Progenitor cell of endocrine pancreas (in vitro differentiated cells): Measurements from ENCODE around the gene SOBP. TPM values are rescaled to one million over a fixed set of nuclear protein-coding genes. Genes with fewer than 3 reads are reported as not detected.

ENCODE experiments used
- DNase-seq: peaks from one replicate; pipeline ENCODE4 v3.0.0; 2021; ENCODE audit warnings: low spot score; ENCODE audit not compliant: unreplicated experiment
- H3K27ac Mint-ChIP-seq: 2 replicates; pipeline ENCODE4 v1.8.0; 2021; ENCODE audit warnings: mild to moderate bottlenecking, moderate library complexity, mixed read lengths
- H3K27me3 Mint-ChIP-seq: 2 replicates; pipeline ENCODE4 v1.8.0; 2021; ENCODE audit warnings: mixed read lengths
- H3K36me3 Mint-ChIP-seq: 2 replicates; pipeline ENCODE4 v1.8.0; 2022; ENCODE audit warnings: mixed read lengths; ENCODE audit not compliant: insufficient read depth
- H3K4me1 Mint-ChIP-seq: 2 replicates; pipeline ENCODE4 v1.8.0; 2021; ENCODE audit warnings: low read depth, mixed read lengths
- H3K4me3 Mint-ChIP-seq: 2 replicates; pipeline ENCODE4 v1.8.0; 2021; ENCODE audit warnings: low read depth, mild to moderate bottlenecking, moderate library complexity, mixed read lengths
- H3K9me3 Mint-ChIP-seq: 2 replicates; pipeline ENCODE4 v1.8.0; 2021; ENCODE audit warnings: low read depth, mixed read lengths
- total RNA-seq: library from RNA; stranded (reverse); gene quantifications from 2 replicates; pipeline ENCODE4 v1.2.1, GENCODE V29; 2021
- TF ChIP-seq, protein P1 (sequence below): fragments of 200-600 bp; sonication (generic); IDR thresholded peaks from one replicate; pipeline ENCODE4 v1.5.0; 2021; ENCODE audit warnings: antibody characterized with exemption, mild to moderate bottlenecking; ENCODE audit not compliant: unreplicated experiment

SOBP gene
- total RNA-seq, 1 donor from 2014 or later = 17.0 TPM

DNA sequence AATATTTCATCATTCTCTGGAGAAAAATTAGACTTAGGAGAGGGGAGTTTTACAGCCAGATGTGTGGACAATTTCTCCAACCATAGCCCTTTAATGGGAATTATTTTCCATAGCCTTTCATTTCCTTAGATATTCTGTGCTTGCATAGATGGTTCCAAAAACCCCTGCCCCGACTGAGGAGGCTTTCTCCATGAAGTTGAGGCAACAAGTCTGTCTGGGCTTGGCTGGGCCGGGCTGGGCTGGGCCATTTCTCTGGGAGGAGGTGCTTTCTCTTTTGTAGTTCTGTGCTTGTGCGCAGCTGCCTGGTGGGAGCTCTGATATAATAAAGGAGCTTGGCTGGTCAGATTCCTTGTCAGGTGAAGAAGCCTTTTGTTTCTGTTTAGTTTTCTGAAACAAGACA, 71.4 kb downstream of the SOBP start:
- H3K27ac Mint-ChIP-seq = no peak overlapping the region
- no peak overlapping the region for H3K4me3 Mint-ChIP-seq

DNA sequence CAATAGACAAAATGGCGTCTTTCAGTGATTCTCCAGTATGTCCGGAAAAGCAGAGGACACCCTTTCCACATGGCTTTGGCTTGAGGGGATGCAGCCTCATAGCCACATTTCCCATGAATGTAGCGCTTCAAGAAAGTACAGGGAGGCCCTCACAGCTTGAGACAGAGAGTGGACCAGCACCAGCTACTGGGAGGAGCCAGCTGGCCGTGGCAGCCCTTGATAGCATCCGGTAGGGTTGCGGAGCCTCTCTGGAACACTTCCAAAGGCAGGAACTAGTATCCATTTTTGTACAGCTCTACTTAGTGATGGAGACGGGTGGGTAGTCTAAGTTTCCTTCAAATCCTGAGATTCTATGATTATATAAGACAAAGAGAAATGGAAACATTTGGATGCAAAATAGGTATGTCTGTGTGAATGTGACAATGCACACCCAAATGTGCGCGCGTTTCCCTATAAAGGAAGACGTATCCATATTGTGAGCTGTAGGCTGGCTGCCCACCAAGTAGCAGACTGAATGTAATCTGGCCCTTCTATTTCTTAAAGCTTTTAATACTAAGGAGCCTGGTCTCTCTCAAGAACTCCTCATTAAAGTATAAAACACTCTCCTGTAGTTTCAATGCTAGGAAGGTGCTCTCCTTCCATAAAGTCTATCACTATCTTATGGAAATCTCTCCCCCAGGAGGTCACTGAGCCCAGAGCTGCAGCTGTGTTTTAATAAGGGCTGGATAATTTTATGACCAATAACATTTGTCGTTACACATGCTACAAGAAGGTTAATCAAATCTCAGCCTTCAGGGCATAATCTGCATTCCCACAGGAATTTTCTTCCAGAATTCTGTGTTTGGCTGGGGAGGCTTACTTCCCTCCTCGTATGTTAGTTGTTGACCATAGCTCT, 74.0 kb downstream of the SOBP start:
- H3K4me1 Mint-ChIP-seq = no peaks in the 10 kb centered on the region
- TF ChIP-seq, protein P1, sequence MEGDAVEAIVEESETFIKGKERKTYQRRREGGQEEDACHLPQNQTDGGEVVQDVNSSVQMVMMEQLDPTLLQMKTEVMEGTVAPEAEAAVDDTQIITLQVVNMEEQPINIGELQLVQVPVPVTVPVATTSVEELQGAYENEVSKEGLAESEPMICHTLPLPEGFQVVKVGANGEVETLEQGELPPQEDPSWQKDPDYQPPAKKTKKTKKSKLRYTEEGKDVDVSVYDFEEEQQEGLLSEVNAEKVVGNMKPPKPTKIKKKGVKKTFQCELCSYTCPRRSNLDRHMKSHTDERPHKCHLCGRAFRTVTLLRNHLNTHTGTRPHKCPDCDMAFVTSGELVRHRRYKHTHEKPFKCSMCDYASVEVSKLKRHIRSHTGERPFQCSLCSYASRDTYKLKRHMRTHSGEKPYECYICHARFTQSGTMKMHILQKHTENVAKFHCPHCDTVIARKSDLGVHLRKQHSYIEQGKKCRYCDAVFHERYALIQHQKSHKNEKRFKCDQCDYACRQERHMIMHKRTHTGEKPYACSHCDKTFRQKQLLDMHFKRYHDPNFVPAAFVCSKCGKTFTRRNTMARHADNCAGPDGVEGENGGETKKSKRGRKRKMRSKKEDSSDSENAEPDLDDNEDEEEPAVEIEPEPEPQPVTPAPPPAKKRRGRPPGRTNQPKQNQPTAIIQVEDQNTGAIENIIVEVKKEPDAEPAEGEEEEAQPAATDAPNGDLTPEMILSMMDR = no peak
- DNase-seq = no peak
- H3K36me3 Mint-ChIP-seq = peaks cover 3% of the 10 kb centered on the region
- no peak overlapping the region for H3K4me3 Mint-ChIP-seq
- H3K9me3 Mint-ChIP-seq = no peaks in the 10 kb centered on the region
- H3K27me3 Mint-ChIP-seq = no peaks in the 10 kb centered on the region
- no peak overlapping the region for H3K27ac Mint-ChIP-seq

More for the DNA sequence above, 71.4 kb downstream of the SOBP start:
- DNase-seq = no peak
- no peaks in the 10 kb centered on the region for H3K4me1 Mint-ChIP-seq
- TF ChIP-seq, protein P1 = no peak
- H3K36me3 Mint-ChIP-seq = no peaks in the 10 kb centered on the region
- H3K27me3 Mint-ChIP-seq = no peaks in the 10 kb centered on the region
- no peaks in the 10 kb centered on the region for H3K9me3 Mint-ChIP-seq

DNA sequence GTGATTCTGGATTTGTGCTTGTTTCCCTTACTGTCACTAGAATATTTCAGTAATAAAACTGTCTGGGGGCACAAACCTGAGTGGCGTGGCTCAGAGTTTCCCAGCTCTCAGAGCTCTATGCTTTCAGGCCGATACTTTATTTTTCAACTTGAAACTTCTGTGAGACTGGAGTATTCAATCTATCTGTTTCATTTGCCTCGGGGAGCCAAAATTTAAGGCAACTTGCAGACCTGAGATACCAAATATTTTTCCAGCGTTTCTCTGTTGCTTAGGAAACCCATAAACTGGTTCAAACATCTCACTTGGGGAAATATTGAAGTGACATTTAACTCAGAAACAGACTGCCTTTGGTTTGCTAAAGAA, 74.7 kb downstream of the SOBP start:
- H3K36me3 Mint-ChIP-seq = peaks cover 3% of the 10 kb centered on the region

DNA sequence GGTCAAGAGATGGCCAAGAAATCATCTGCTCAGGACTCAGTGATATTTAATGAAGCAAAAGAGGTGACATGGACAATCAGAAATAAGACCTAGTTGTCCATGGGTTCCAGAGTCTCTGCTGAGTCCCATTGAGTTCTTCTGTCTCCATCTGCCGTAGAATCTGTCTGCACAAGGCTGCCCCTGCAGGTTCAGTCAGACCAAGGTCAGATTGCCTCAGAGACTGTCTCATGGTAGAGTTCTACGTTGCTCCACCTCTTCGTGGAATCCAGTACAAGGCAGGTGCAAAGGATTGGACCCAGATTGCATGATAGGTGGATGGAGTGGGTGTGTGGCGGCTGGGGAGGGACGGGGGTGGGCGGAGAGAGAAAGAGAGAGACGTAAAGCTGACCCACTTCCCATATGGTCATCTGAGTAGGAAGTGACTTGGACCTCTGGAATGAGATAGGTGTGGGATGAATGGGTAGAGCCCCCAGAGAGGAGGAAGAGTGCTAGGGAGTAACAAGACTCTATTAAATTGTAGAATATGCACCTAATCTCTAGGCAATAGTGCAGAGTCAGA, 75.3 kb downstream of the SOBP start:
- Mint-ChIP-seq H3K4me1 (no peaks in the 10 kb centered on the region), H3K27ac (no peak overlapping the region), H3K4me3 (no peak overlapping the region), H3K9me3 (no peaks in the 10 kb centered on the region), H3K27me3 (no peaks in the 10 kb centered on the region), H3K36me3 (peaks cover 4% of the 10 kb centered on the region)
- TF ChIP-seq, protein P1 = no peak
- no peak for DNase-seq

More for the DNA sequence above, 74.7 kb downstream of the SOBP start:
- no peaks in the 10 kb centered on the region for H3K4me1 Mint-ChIP-seq
- no peak overlapping the region for H3K27ac Mint-ChIP-seq
- H3K9me3 Mint-ChIP-seq = no peaks in the 10 kb centered on the region
- DNase-seq = no peak
- TF ChIP-seq, protein P1 = no peak
- H3K27me3 Mint-ChIP-seq = no peaks in the 10 kb centered on the region
- no peak overlapping the region for H3K4me3 Mint-ChIP-seq

DNA sequence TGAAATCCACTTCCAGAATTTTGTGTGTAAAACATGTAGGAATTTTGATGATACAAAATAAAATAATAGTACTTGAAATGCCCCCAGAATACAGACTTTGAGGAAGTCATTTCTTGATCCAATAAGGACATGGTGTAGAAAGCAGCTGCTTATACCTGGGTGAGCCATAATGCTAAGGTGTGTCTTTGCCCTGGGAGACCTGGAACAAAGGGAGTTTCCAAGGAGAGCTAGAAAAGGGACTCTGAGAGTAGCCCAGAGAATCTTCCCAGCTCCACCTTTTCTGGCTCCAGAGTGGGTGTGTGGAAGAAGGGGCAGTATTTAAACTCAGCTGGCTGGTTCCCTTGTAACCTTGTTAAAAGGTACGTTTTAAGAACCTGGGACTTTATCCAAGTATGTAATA, 77.7 kb downstream of the SOBP start:
- H3K4me3 Mint-ChIP-seq = no peak overlapping the region
- no peaks in the 10 kb centered on the region for H3K9me3 Mint-ChIP-seq
- H3K4me1 Mint-ChIP-seq = no peaks in the 10 kb centered on the region
- H3K27ac Mint-ChIP-seq = no peak overlapping the region
- H3K27me3 Mint-ChIP-seq = no peaks in the 10 kb centered on the region
- H3K36me3 Mint-ChIP-seq = peaks cover 4% of the 10 kb centered on the region
- TF ChIP-seq, protein P1 = no peak
- no peak for DNase-seq
